Activated T-helper 1 cell treated with Interleukin-2 at 50 U/mL for 16 hours (primary cell): ENCODE data around the gene GBX2.

Experiments used
- DNase-seq: peaks from one replicate; pipeline ENCODE4 v3.0.0-alpha.2; 2020; ENCODE audit warnings: low read depth

Gene GBX2

GRCh38 chr2:236167297-236168109 is 683 bp downstream of the GBX2 start:
- DNase-seq = no peak

- DNase-seq = no peak
Observed at GRCh38 chr2:236166796-236167296, 1.3 kb downstream of the GBX2 start.

GRCh38 chr2:236165842-236166795 is 2.1 kb downstream of the GBX2 start:
- DNase-seq = no peak

- no peak for DNase-seq
Observed at GRCh38 chr2:236164925-236165841, 3.0 kb downstream of the GBX2 start.

- DNase-seq = no peak
Observed at GRCh38 chr2:236164201-236164924, 3.8 kb downstream of the GBX2 start.

GRCh38 chr2:236163471-236164200 is 4.5 kb downstream of the GBX2 start:
- DNase-seq = no peak

- DNase-seq = no peak
Observed at GRCh38 chr2:236162882-236163470, 5.2 kb downstream of the GBX2 start.

- DNase-seq = no peak
Observed at GRCh38 chr2:236162031-236162845, 5.9 kb downstream of the GBX2 start.

- DNase-seq = no peak
Observed at GRCh38 chr2:236161531-236161930, 6.7 kb downstream of the GBX2 start.

- DNase-seq = no peak
Observed at GRCh38 chr2:236161082-236161462, 7.1 kb downstream of the GBX2 start.

GRCh38 chr2:236160366-236161081 is 7.7 kb downstream of the GBX2 start:
- DNase-seq = no peak

GRCh38 chr2:236159778-236160170 is 8.4 kb downstream of the GBX2 start:
- no peak for DNase-seq

GRCh38 chr2:236158969-236159777 is 9.0 kb downstream of the GBX2 start:
- no peak for DNase-seq

- DNase-seq = no peak
Observed at GRCh38 chr2:236157815-236158498, 10.2 kb downstream of the GBX2 start.

GRCh38 chr2:236157366-236157765 is 10.8 kb downstream of the GBX2 start:
- no peak for DNase-seq

- DNase-seq = no peak
Observed at GRCh38 chr2:236156860-236157194, 11.4 kb downstream of the GBX2 start.
